H1 (cell line): ENCODE results near the gene AVPR2. TPM values are rescaled to one million over a fixed set of nuclear protein-coding genes. Genes with fewer than 3 reads are reported as not detected.

ENCODE experiments used
- CTCF ChIA-PET: fragments of 300-600 bp; sonication (Branson Sonifier 250); formaldehyde crosslinking; loops from one replicate; lab custom pipeline; 2021; ENCODE audit not compliant: partially characterized antibody; lab: Charles Lee
- POLR2A ChIA-PET: fragments of 300-600 bp; sonication (Branson Sonifier 250); formaldehyde crosslinking; loops from one replicate; lab custom pipeline; 2021; ENCODE audit warnings: inconsistent platforms; ENCODE audit not compliant: partially characterized antibody; lab: Charles Lee
- DNase-seq, 2 experiments: peaks; one replicate each; pipeline versions ENCODE4 v3.0.0 to v3.0.0-alpha.2; 2010 to 2022; ENCODE audit warnings: low spot score in 2 of 2, low read depth in 1 of 2, mixed read lengths in 1 of 2
- FAIRE-seq: peaks from 2 replicates; lab custom pipeline; 2011; peaks lifted over from hg19 to GRCh38; lab: Jason Lieb, UNC
- H2AFZ ChIP-seq: 2 replicates; pipeline ENCODE4 v1.8.1; 2012; ENCODE audit warnings: low read length, inconsistent platforms
- H2AK5ac ChIP-seq: 2 replicates; pipeline ENCODE4 v1.6.1; 2013; ENCODE audit warnings: low read depth, low read length
- H2BK120ac ChIP-seq: replicated peaks from 2 replicates; pipeline ENCODE3; 2013; ENCODE audit warnings: low read depth, low read length, inconsistent platforms
- H2BK12ac ChIP-seq: 2 replicates; pipeline ENCODE4 v1.6.1; 2013; ENCODE audit warnings: low read depth, low read length
- H2BK15ac ChIP-seq: 2 replicates; pipeline ENCODE4 v1.6.1; 2013; ENCODE audit warnings: low read length
- H2BK20ac ChIP-seq: 2 replicates; pipeline ENCODE4 v1.6.1; 2013; ENCODE audit warnings: low read length
- H2BK5ac ChIP-seq: 2 replicates; pipeline ENCODE4 v1.6.1; 2013; ENCODE audit warnings: low read depth, low read length
- H3K14ac ChIP-seq: 2 replicates; pipeline ENCODE4 v1.6.1; 2013; ENCODE audit warnings: inconsistent platforms; ENCODE audit not compliant: insufficient read length
- H3K18ac ChIP-seq: 2 replicates; pipeline ENCODE4 v1.6.1; 2013; ENCODE audit warnings: low read length; ENCODE audit errors: extremely low read depth
- H3K23ac ChIP-seq: 2 replicates; pipeline ENCODE4 v1.6.1; 2013; ENCODE audit warnings: inconsistent platforms; ENCODE audit not compliant: insufficient read length
- H3K23me2 ChIP-seq: 2 replicates; pipeline ENCODE4 v1.6.1; 2013; ENCODE audit warnings: low read depth, low read length
- H3K27ac ChIP-seq: 2 replicates; pipeline ENCODE4 v1.6.1; 2011; ENCODE audit warnings: low read depth, low read length, inconsistent platforms
- H3K27me3 ChIP-seq, 4 experiments: replicated peaks in 1 of 4; 1 replicate in 1 of 4; 2 replicates in 3 of 4; pipeline versions ENCODE4 v1.6.1 to v1.8.1; 2011 to 2013; ENCODE audit warnings: low read length in 3 of 4, mild to moderate bottlenecking in 3 of 4, inconsistent platforms in 2 of 4, mixed read lengths in 2 of 4, moderate library complexity in 1 of 4; ENCODE audit not compliant: control insufficient read depth in 3 of 4, insufficient read depth in 3 of 4; ENCODE audit errors: extremely low read depth in 1 of 4
- H3K36me3 ChIP-seq, 4 experiments: 2 replicates each; pipeline versions ENCODE4 v1.6.1 to v1.8.1; 2011 to 2013; ENCODE audit warnings: mild to moderate bottlenecking in 4 of 4, low read length in 3 of 4, moderate library complexity in 2 of 4, control low read depth in 1 of 4, inconsistent platforms in 1 of 4; ENCODE audit not compliant: insufficient read depth in 4 of 4, control insufficient read depth in 2 of 4
- H3K4ac ChIP-seq: replicated peaks from 2 replicates; pipeline ENCODE3; 2013; ENCODE audit warnings: low read length, low read depth, mixed read lengths, inconsistent platforms; ENCODE audit not compliant: insufficient read length
- H3K4me1 ChIP-seq, 4 experiments: replicated peaks in 1 of 4; 1 replicate in 1 of 4; 2 replicates in 3 of 4; pipeline versions ENCODE4 v1.6.1 to v1.8.1; 2011 to 2013; ENCODE audit warnings: low read length in 3 of 4, inconsistent platforms in 2 of 4, mixed read lengths in 1 of 4; ENCODE audit not compliant: insufficient read depth in 4 of 4, control insufficient read depth in 3 of 4
- H3K4me2 ChIP-seq, 2 experiments: 2 replicates each; pipeline versions ENCODE4 v1.6.1 to v1.8.1; 2011 to 2013; ENCODE audit warnings: low read depth in 2 of 2, low read length in 2 of 2, control low read depth in 1 of 2, inconsistent platforms in 1 of 2, mild to moderate bottlenecking in 1 of 2; ENCODE audit not compliant: insufficient read depth in 1 of 2
- H3K4me3 ChIP-seq, 4 experiments: fragments of 200-600, 300-600 bp in 1 of 4; sonication (generic), shearing (Covaris generic), sonication (Bioruptor Twin) in 1 of 4; 2 replicates each; pipeline versions ENCODE4 v1.5.1 to v1.8.1; 2011 to 2016; ENCODE audit warnings: low read length in 4 of 4, low read depth in 3 of 4, control low read depth in 2 of 4, inconsistent platforms in 2 of 4, mild to moderate bottlenecking in 2 of 4, mixed read lengths in 1 of 4, moderate library complexity in 1 of 4; ENCODE audit not compliant: insufficient read depth in 2 of 4; ENCODE audit errors: extremely low read depth in 1 of 4
- H3K56ac ChIP-seq: replicated peaks from 2 replicates; pipeline ENCODE3; 2013; ENCODE audit warnings: low read depth, mild to moderate bottlenecking, mixed read lengths, low read length, inconsistent platforms; ENCODE audit not compliant: insufficient read length
- H3K79me1 ChIP-seq: 2 replicates; pipeline ENCODE4 v1.6.1; 2013; ENCODE audit warnings: low read depth, low read length, control low read depth
- H3K79me2 ChIP-seq, 2 experiments: 2 replicates each; pipeline versions ENCODE4 v1.6.1 to v1.8.1; 2012 to 2013; ENCODE audit warnings: low read length in 2 of 2, mild to moderate bottlenecking in 2 of 2, inconsistent platforms in 1 of 2; ENCODE audit not compliant: insufficient read depth in 2 of 2, control insufficient read depth in 1 of 2
- H3K9ac ChIP-seq, 4 experiments: replicated peaks in 1 of 4; 1 replicate in 1 of 4; 2 replicates in 3 of 4; pipeline versions ENCODE4 v1.6.1 to v1.8.1; 2011 to 2013; ENCODE audit warnings: low read depth in 3 of 4, low read length in 3 of 4, control low read depth in 2 of 4, mild to moderate bottlenecking in 2 of 4, moderate library complexity in 2 of 4, inconsistent platforms in 1 of 4; ENCODE audit errors: extremely low read depth in 1 of 4
- H3K9me3 ChIP-seq, 2 experiments: 2 replicates each; pipeline versions ENCODE4 v1.6.1 to v1.8.1; 2012 to 2013; ENCODE audit warnings: mild to moderate bottlenecking in 2 of 2, moderate library complexity in 2 of 2, control low read depth in 1 of 2, inconsistent platforms in 1 of 2, low read depth in 1 of 2, low read length in 1 of 2, mixed read lengths in 1 of 2; ENCODE audit not compliant: insufficient read depth in 2 of 2
- H4K20me1 ChIP-seq, 2 experiments: replicated peaks in 1 of 2; 2 replicates each; pipeline versions ENCODE3 to v1.8.1; 2011 to 2013; ENCODE audit warnings: inconsistent platforms in 2 of 2, low read length in 2 of 2, mild to moderate bottlenecking in 1 of 2; ENCODE audit not compliant: insufficient read depth in 2 of 2, control insufficient read depth in 1 of 2
- H4K5ac ChIP-seq: 2 replicates; pipeline ENCODE4 v1.6.1; 2013; ENCODE audit warnings: low read length, low read depth, mixed read lengths, inconsistent platforms; ENCODE audit not compliant: insufficient read length
- H4K8ac ChIP-seq: 2 replicates; pipeline ENCODE4 v1.8.0; 2013; ENCODE audit warnings: mild to moderate bottlenecking, moderate library complexity, low read length, inconsistent platforms; ENCODE audit not compliant: insufficient read depth; ENCODE audit errors: extremely low read depth
- H4K91ac ChIP-seq: replicated peaks from 2 replicates; pipeline ENCODE3; 2013; ENCODE audit warnings: low read length, mixed read lengths, inconsistent platforms; ENCODE audit not compliant: insufficient read length
- BCL11A ChIP-seq, 2 experiments: IDR thresholded peaks; one replicate each; pipeline ENCODE4 v1.6.1; 2011; ENCODE audit warnings: low read depth in 2 of 2, low read length in 2 of 2, mild to moderate bottlenecking in 2 of 2
- BRCA1 ChIP-seq: IDR thresholded peaks from 2 replicates; pipeline ENCODE4 v1.6.1; 2012; ENCODE audit warnings: low read depth, low read length, improper control_type of control experiment
- EZH2 ChIP-seq: fragments of 200-600 bp; sonication (generic); IDR thresholded peaks from 2 replicates; pipeline ENCODE4 v1.7.1; 2012; ENCODE audit warnings: low read depth, mild to moderate bottlenecking, moderate library complexity, low read length, inconsistent platforms; ENCODE audit not compliant: severe bottlenecking
- SIX5 ChIP-seq: IDR thresholded peaks from 2 replicates; pipeline ENCODE4 v1.6.1; 2011; ENCODE audit warnings: mild to moderate bottlenecking, low read depth, low read length
- YY1 ChIP-seq: IDR thresholded peaks from 2 replicates; pipeline ENCODE4 v1.6.1; 2011; ENCODE audit warnings: low read depth, mild to moderate bottlenecking, low read length
- WGBS, 2 experiments: shearing (Covaris generic) in 1 of 2; methylation state at CpG; one replicate each; pipeline versions ENCODE4 v1.1.6 to v1.1.7; 2013 to 2015; ENCODE audit warnings: low lambda C conversion rate in 2 of 2, mixed read lengths in 2 of 2, inconsistent platforms in 1 of 2, low coverage in 1 of 2, missing lambda C conversion rate in 1 of 2; ENCODE audit not compliant: insufficient replicate concordance in 2 of 2, insufficient coverage in 1 of 2, insufficient read length in 1 of 2; ENCODE audit errors: extremely low coverage in 1 of 2, missing lambda C conversion rate in 1 of 2; 5-methylcytosine and 5-hydroxymethylcytosine counted together
- polyA plus RNA-seq, 7 experiments: library from polyadenylated mRNA; depleted of rRNA in 3 of 7; stranded (reverse) in 5 of 7; unstranded in 2 of 7; fragments of >200 nt in 5 of 7; fragments of 200-250 nt in 2 of 7; gene quantifications; 1 replicate in 5 of 7; 2 replicates in 1 of 7; 4 replicates in 1 of 7; pipeline versions ENCODE4 v1.2.1 to v1.2.3, GENCODE V29; 2011 to 2013; ENCODE audit warnings: missing spikeins in 2 of 7, mixed read lengths in 2 of 7
- total RNA-seq: library from RNA; stranded (reverse); fragmentation: NEBNext Ultra II Directional; extraction: Animal tissue kit (Norgen Biotek cat#: 25700); gene quantifications from 2 replicates; pipeline ENCODE4 v1.2.1, GENCODE V29; 2021

AVPR2 gene
- total and polyA plus RNA-seq, 2 of the 8 experiments (the other 6 are each of a cell fraction or from before 2014, with no cell fraction given) = 0.09 TPM; not detected in 1

- CTCF ChIA-PET = interaction anchor here (0.6 to 1.9 kb wide), 9 partner anchors 9 to 68 kb away, joined by 3 to 9 read pairs (median 3); no protein-coding TSS in a partner anchor
- H3K4me3 ChIP-seq = peak overlapping the region; percentile 29 to 63 (median 38); a peak in 7 of 8 replicates
- POLR2A ChIA-PET = interaction anchor here (0.7 to 2.2 kb wide), 11 partner anchors 22 to 121 kb away, joined by 3 to 13 read pairs (median 3); partner anchors contain the start of gene ARHGAP4
- H3K79me2 ChIP-seq = no peaks in the 10 kb centered on the region; a peak in 1 of 4 replicates
- no peak overlapping the region for H3K56ac ChIP-seq
- H3K27ac ChIP-seq = no peak overlapping the region
- H2AK5ac ChIP-seq = no peak overlapping the region
- H2BK20ac ChIP-seq = no peak overlapping the region
- H2BK15ac ChIP-seq = no peak overlapping the region
- no peak for TF ChIP-seq SIX5
- TF ChIP-seq BCL11A (IDR thresholded peaks at IDR 0.05; ENCODE audit: low read depth in 2 of 2, low read length in 2 of 2) = no peak
- TF ChIP-seq EZH2 = no peak
- no peak for TF ChIP-seq BRCA1
- TF ChIP-seq YY1 = no peak
- TF ChIP-seq, all 59 proteins: peak for 0
- peak overlapping the region; percentile 6 for H4K91ac ChIP-seq
- DNase-seq (no peak), FAIRE-seq (no peak)
- H3K4ac ChIP-seq = no peak overlapping the region
- H3K4me2 ChIP-seq = peak overlapping the region; percentile 68 to 78
- H4K5ac ChIP-seq = no peak overlapping the region
- no peak overlapping the region for H3K9ac ChIP-seq
- no peaks in the 10 kb centered on the region for H3K36me3 ChIP-seq
- no peak overlapping the region for H2BK120ac ChIP-seq
- H3K79me1 ChIP-seq = no peaks in the 10 kb centered on the region
- peaks cover 8% of the 10 kb centered on the region; the same call in 1 of the 2 replicates for H3K23me2 ChIP-seq
- no peaks in the 10 kb centered on the region for H3K9me3 ChIP-seq
- H3K4me1 ChIP-seq = peaks cover 0 to 26% (median 14%) of the 10 kb centered on the region in 4 experiments; a peak in 6 of 7 replicates
- H3K27me3 ChIP-seq = peaks cover 0 to 17% (median under 1%) of the 10 kb centered on the region in 4 experiments; a peak in 3 of 7 replicates
- H3K23ac ChIP-seq = no peak overlapping the region
- H3K14ac ChIP-seq = no peak overlapping the region
- H3K18ac ChIP-seq = peak overlapping the region; percentile 48; the same call in 1 of the 2 replicates
- no peak overlapping the region for H4K8ac ChIP-seq
- WGBS, 2 experiments = 18% methylated on average over 11 of the region's 13 CpGs; no CpG with 5 or more reads in 1 of the 2 experiments
- H2BK5ac ChIP-seq = no peak overlapping the region
- H2AFZ ChIP-seq = no peak overlapping the region
- peak overlapping the region; percentile 27; the same call in 1 of the 2 replicates for H2BK12ac ChIP-seq
- peaks cover 0 to 2% of the 10 kb centered on the region in 2 experiments for H4K20me1 ChIP-seq
These were observed 17.6 kb upstream of the AVPR2 start for GRCh38 chrX:153886915-153887314.
